Mucosa of descending colon (tissue), 3 donors: Measurements from ENCODE around the gene RTL3. TPM values are rescaled to one million over a fixed set of nuclear protein-coding genes. Genes with fewer than 3 reads are reported as not detected.
A peak's percentile ranks its signal among the peaks of the same experiment; 100 is the strongest.

ENCODE experiments used
- ATAC-seq: fragments of 200-7000 bp; cut with Tn5 transposase; one replicate; pipeline ENCODE4 v1.9.1; 2020; ENCODE audit warnings: mild to moderate bottlenecking, moderate library complexity
- DNase-seq, 3 donors: peaks; one replicate each; pipeline ENCODE4 v3.0.0-alpha.2; 2020
- H3K36me3 ChIP-seq: fragments of 200-600 bp; one replicate; pipeline ENCODE4 v1.8.0; 2021; ENCODE audit warnings: low read depth, mild to moderate bottlenecking
- H3K4me1 ChIP-seq: fragments of 200-600 bp; one replicate; pipeline ENCODE4 v1.8.0; 2021; ENCODE audit warnings: low read depth, mild to moderate bottlenecking
- H3K4me3 ChIP-seq: fragments of 200-600 bp; one replicate; pipeline ENCODE4 v1.8.0; 2021; ENCODE audit warnings: mild to moderate bottlenecking
- H3K9me3 ChIP-seq: fragments of 200-600 bp; one replicate; pipeline ENCODE4 v1.8.0; 2021; ENCODE audit warnings: mild to moderate bottlenecking
- CTCF ChIP-seq: fragments of 200-600 bp; IDR thresholded peaks from one replicate; pipeline ENCODE4 v1.8.0; 2022; ENCODE audit warnings: antibody characterized with exemption, mild to moderate bottlenecking
- intact Hi-C, 2 donors: fragments of 100-400 bp; cut with DNase I in 1 of 2; cut with micrococcal nuclease in 1 of 2; formaldehyde crosslinking; loops; one replicate each; pipeline versions ENCODE4 v1.11.0 to v1.11.1; 2022; cut with DNase I, micrococcal nuclease
- total RNA-seq, 3 donors: library from RNA; stranded (reverse); fragmentation: NEBNext Ultra II Directional in 2 of 3; extraction: Animal tissue kit (Norgen Biotek cat#: 25700) in 2 of 3; gene quantifications; one replicate each; pipeline versions ENCODE4 v1.2.1 to v1.2.4, GENCODE V29; 2021 to 2023
- donor health status: DM: no; HTN: no; CAD: no; lungs with moderate emphysema.
- donor health status: DM: no; HTN: no; CAD: no.
- donor health status: DM: no; HTN: yes; CAD: no.

The RTL3 gene
- total RNA-seq, 3 donors from 2014 or later: 1.1 TPM; not detected in 2

- intact Hi-C loops: no loop called here
- Histone ChIP-seq H3K36me3 (no peaks in the 10 kb centered on the region), H3K9me3 (no peaks in the 10 kb centered on the region), H3K4me1 (no peaks in the 10 kb centered on the region), H3K4me3 (no peak overlapping the region)
- ATAC-seq (no peak), DNase-seq (no peak)
- TF ChIP-seq CTCF: no peak
Measured at GRCh38 chrX:78658414-78658813, 714 bp downstream of the RTL3 start.

GRCh38 chrX:78655642-78656041 lies 3.5 kb downstream of the RTL3 start:
- no peak overlapping the region for H3K4me3 ChIP-seq
- no peaks in the 10 kb centered on the region for H3K4me1 ChIP-seq
- TF ChIP-seq CTCF: no peak
- no peaks in the 10 kb centered on the region for H3K9me3 ChIP-seq
- DNase-seq: no peak
- intact Hi-C loops: no loop called here
- no peaks in the 10 kb centered on the region for H3K36me3 ChIP-seq
- ATAC-seq: no peak

GRCh38 chrX:78653118-78653822 lies 5.9 kb downstream of the RTL3 start:
- intact Hi-C loops: no loop called here
- ATAC-seq (peak; percentile 45), DNase-seq (no peak)
- Histone ChIP-seq H3K9me3 (no peaks in the 10 kb centered on the region), H3K4me1 (no peaks in the 10 kb centered on the region), H3K4me3 (no peak overlapping the region), H3K36me3 (no peaks in the 10 kb centered on the region)
- TF ChIP-seq CTCF: no peak

GRCh38 chrX:78650906-78651437 lies 8.2 kb downstream of the RTL3 start:
- H3K9me3 ChIP-seq: no peaks in the 10 kb centered on the region
- no peak for ATAC-seq
- no peaks in the 10 kb centered on the region for H3K4me1 ChIP-seq
- H3K36me3 ChIP-seq: no peaks in the 10 kb centered on the region
- H3K4me3 ChIP-seq: no peak overlapping the region
- DNase-seq: no peak
- intact Hi-C loops: no loop called here
- no peak for TF ChIP-seq CTCF

- Histone ChIP-seq H3K4me1 (no peaks in the 10 kb centered on the region), H3K4me3 (no peak overlapping the region), H3K36me3 (no peaks in the 10 kb centered on the region), H3K9me3 (no peaks in the 10 kb centered on the region)
- DNase-seq (no peak), ATAC-seq (no peak)
- no peak for TF ChIP-seq CTCF
- intact Hi-C loops: no loop called here
Measured at GRCh38 chrX:78643874-78644273, 15.3 kb downstream of the RTL3 start.
